ENCODE data around the gene OTX2.

GRCh38 chr14:56855891-56856461 lies 45.7 kb upstream of the OTX2 start:
- no peak for TF ChIP-seq CTCF (IDR thresholded peaks at IDR 0.05)
- no peak for TF ChIP-seq POLR2A (IDR thresholded peaks at IDR 0.05)

All from thyroid gland (tissue), 4 donors.